Naive B cell (primary cell): ENCODE data around the gene PTPRT. TPM values are rescaled to one million over a fixed set of nuclear protein-coding genes. Genes with fewer than 3 reads are reported as not detected.

ENCODE experiments used
- ATAC-seq, 2 donors: fragments of 150-1000 bp; cut with Tn5 transposase; 2 replicates each; pipeline ENCODE4 v1.10.0; 2021; ENCODE audit warnings: low read depth in 2 of 2, mild to moderate bottlenecking in 2 of 2, moderate library complexity in 2 of 2
- DNase-seq: peaks from one replicate; pipeline ENCODE4 v3.0.0; 2022
- H3K27ac Mint-ChIP-seq, 6 donors: one replicate each; pipeline ENCODE4 v1.8.0; 2020 to 2022; ENCODE audit warnings: mild to moderate bottlenecking in 6 of 6, mixed read lengths in 6 of 6, moderate library complexity in 5 of 6, inconsistent platforms in 2 of 6
- H3K27me3 Mint-ChIP-seq, 3 donors: one replicate each; pipeline ENCODE4 v1.8.0; 2021 to 2022; ENCODE audit warnings: mixed read lengths in 3 of 3, mild to moderate bottlenecking in 1 of 3
- H3K36me3 Mint-ChIP-seq, 2 donors: one replicate each; pipeline ENCODE4 v1.8.0; 2020 to 2022; ENCODE audit warnings: mixed read lengths in 2 of 2, inconsistent platforms in 1 of 2, mild to moderate bottlenecking in 1 of 2
- H3K4me1 Mint-ChIP-seq, 3 donors: one replicate each; pipeline ENCODE4 v1.8.0; 2020 to 2022; ENCODE audit warnings: mixed read lengths in 3 of 3, inconsistent platforms in 1 of 3, mild to moderate bottlenecking in 1 of 3, moderate library complexity in 1 of 3
- H3K4me3 Mint-ChIP-seq, 8 donors: one replicate each; pipeline ENCODE4 v1.8.0; 2020 to 2022; ENCODE audit warnings: mild to moderate bottlenecking in 8 of 8, mixed read lengths in 8 of 8, moderate library complexity in 8 of 8, inconsistent platforms in 2 of 8
- H3K9me3 Mint-ChIP-seq, 7 donors: one replicate each; pipeline ENCODE4 v1.8.0; 2020 to 2022; ENCODE audit warnings: mixed read lengths in 7 of 7, mild to moderate bottlenecking in 5 of 7, inconsistent platforms in 2 of 7, moderate library complexity in 1 of 7
- polyA plus RNA-seq, 6 donors: library from polyadenylated mRNA; unstranded; fragments of 300-500 nt; fragmentation: Illumina TruSeq; gene quantifications; one replicate each; pipeline ENCODE4 v1.2.3, GENCODE V29; 2021; ENCODE audit warnings: low read depth in 6 of 6

Gene PTPRT
- polyA plus RNA-seq, 6 donors from 2014 or later = not detected

DNA sequence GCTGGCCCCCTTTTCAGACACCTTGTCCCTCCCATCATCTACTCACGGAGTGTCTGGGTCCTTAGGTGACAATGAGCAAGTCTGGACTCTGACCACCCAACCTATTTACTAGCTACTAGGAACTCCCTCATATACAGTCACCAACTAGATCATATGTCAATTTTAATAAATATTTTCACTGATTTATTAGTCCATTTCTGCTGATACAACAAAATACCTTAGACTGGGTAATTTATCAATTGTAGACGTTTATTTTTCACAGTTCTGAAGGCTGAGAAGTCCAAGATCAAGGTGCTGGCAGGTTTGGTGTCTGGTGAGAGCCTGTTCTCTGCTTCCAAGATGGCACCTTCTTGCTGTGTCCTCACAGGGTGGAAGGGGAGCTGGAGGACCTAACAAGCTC is 229.7 kb downstream of the PTPRT start:
- H3K9me3 Mint-ChIP-seq = peaks cover 0 to 4% (median 0%) of the 10 kb centered on the region in 7 donors
- H3K36me3 Mint-ChIP-seq = no peaks in the 10 kb centered on the region
- H3K27me3 Mint-ChIP-seq = no peaks in the 10 kb centered on the region
- ATAC-seq = no peak
- H3K27ac Mint-ChIP-seq = peak overlapping the region in 1 of 6 donors; percentile 82
- H3K4me3 Mint-ChIP-seq = no peak overlapping the region
- no peak for DNase-seq
- H3K4me1 Mint-ChIP-seq = no peaks in the 10 kb centered on the region

DNA sequence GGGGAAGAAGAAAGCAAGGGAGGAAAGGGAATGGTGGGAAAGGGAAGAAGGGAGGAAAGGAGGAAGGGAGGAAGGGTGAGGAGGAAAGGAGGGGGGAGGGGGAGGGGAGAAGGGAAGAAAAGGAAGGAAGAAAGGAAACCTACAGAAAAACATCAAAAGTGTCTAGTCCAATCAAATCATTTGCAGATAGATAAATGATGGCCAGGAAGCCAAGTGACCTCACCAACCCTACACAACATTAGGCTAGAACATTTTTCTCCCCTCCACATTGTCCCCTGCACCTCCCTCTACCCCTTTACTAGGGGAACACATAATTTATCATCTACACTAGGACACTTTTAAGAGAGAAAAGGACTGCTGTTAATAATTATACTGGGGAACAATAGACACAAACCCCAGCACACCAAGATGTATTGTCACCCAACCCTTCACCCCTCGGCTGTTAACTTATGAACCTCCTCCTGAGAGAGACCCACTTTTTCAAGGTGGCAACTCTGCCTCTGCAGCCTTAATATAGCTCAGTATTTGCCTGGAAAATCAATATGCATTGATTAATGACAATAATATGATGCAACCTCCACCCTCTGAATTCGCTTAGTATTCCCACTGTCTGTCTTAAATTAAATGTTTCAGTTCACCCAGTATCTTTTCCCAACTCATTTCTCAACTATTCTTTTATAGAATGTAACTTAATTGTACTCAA is 231.2 kb downstream of the PTPRT start:
- H3K9me3 Mint-ChIP-seq = peaks cover 0 to 4% (median 0%) of the 10 kb centered on the region in 7 donors
- peak overlapping the region in 1 of 8 donors; percentile 1 for H3K4me3 Mint-ChIP-seq
- no peak overlapping the region for H3K27ac Mint-ChIP-seq
- ATAC-seq = no peak
- no peaks in the 10 kb centered on the region for H3K4me1 Mint-ChIP-seq
- no peaks in the 10 kb centered on the region for H3K27me3 Mint-ChIP-seq
- no peak for DNase-seq
- H3K36me3 Mint-ChIP-seq = no peaks in the 10 kb centered on the region

DNA sequence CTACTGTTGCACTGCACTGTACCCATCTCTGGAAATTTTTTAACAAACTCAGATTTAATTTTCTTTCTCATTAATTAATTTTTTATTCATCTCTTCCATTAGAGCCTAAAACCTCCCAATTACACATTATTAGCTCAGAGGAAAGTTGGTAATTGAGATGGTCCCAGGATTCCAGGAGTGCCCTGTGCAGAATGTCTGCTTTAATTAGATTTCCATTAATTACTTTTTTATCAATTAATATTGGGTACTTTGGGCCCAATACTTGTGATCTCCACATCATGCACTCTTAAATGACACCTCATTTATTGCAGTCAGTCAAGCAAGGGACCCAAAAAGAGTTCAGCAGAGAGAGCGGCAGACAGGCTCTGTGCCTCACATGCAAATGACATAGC is 232.0 kb downstream of the PTPRT start:
- DNase-seq = no peak
- no peak overlapping the region for H3K4me3 Mint-ChIP-seq

DNA sequence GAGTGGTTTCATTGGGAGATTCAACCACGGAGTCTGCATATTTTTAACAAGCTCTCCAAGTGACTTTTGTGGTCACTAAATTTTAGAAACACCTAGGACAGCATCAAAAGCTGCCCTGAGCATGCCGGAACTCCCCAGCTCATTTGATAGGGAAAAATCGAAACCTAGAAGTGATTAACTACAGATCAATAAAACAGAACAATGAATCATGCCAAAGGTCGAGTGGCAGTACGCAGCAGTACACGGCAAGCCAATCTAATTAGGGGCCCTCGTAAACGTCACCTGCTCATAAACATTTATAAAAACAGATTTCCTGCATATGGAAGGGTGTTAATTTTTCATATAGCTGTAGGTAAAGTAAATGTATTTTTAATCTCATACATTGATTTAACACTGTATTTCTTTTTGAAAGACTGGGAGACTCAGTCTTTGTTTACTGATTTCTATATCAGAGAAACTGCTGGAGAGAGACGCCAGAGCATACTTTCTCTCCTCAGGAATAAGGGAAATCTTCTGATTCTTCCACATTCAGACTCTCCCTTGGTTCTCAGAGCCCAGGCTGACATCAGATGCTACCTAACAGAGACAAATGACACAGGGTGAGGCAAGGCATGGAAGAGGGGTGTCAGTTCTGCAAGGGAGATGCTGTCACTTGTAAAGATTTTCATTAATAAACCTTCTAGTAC is 232.5 kb downstream of the PTPRT start:
- Mint-ChIP-seq H3K27me3 (no peaks in the 10 kb centered on the region), H3K9me3 (peaks cover 0 to 4% (median 0%) of the 10 kb centered on the region in 7 donors), H3K27ac (no peak overlapping the region), H3K4me3 (no peak overlapping the region), H3K4me1 (no peaks in the 10 kb centered on the region), H3K36me3 (no peaks in the 10 kb centered on the region)
- no peak for DNase-seq
- ATAC-seq = no peak

More for the DNA sequence above, 232.0 kb downstream of the PTPRT start:
- H3K27me3 Mint-ChIP-seq = no peaks in the 10 kb centered on the region
- H3K27ac Mint-ChIP-seq = no peak overlapping the region
- H3K36me3 Mint-ChIP-seq = no peaks in the 10 kb centered on the region
- no peaks in the 10 kb centered on the region for H3K4me1 Mint-ChIP-seq
- no peak for ATAC-seq
- peaks cover 0 to 4% (median 0%) of the 10 kb centered on the region in 7 donors for H3K9me3 Mint-ChIP-seq

DNA sequence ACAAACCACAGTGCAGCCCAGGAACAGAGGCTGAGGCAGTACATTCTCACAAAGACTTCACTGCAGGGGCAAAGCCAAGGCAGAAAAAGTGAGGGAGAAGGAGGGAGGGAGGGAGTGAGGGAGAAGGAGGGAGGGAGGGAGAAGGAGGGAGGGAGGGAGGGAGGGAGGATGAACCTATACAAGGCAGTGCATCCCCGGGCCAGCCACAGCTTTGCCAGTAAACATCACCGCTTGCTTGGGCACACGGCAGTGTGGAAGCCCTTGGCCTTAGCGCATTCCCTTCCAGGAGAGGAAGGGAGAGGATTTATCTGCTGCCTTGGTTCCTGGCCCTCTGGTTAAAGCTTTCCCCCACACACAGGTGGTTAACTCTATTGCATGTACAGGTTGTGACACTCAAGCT is 234.0 kb downstream of the PTPRT start:
- Mint-ChIP-seq H3K4me1 (no peaks in the 10 kb centered on the region), H3K9me3 (peaks cover 0 to 6% (median 2%) of the 10 kb centered on the region in 7 donors), H3K4me3 (no peak overlapping the region), H3K36me3 (no peaks in the 10 kb centered on the region), H3K27me3 (no peaks in the 10 kb centered on the region), H3K27ac (no peak overlapping the region)
- DNase-seq (no peak), ATAC-seq (no peak)

DNA sequence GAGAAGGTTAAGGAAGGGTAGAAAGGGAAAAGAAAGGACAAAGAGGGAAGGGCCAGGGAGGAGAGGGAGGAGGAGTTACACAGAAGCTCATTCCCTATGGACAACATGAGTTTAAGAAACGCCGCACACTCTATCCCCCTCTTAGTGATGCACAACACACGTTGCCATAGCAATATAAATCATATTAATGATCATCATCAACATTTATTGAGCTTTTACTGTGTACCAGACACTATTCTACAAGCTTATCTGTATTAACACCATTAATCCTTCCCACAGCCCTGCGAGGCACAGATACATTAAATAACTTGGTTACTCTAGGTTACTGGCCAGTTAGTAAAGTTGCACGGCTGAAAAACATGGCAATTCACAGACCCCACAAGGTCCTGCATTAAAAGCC is 234.8 kb downstream of the PTPRT start:
- DNase-seq = no peak
- no peaks in the 10 kb centered on the region for H3K36me3 Mint-ChIP-seq
- peaks cover 0 to 6% (median 2%) of the 10 kb centered on the region in 7 donors for H3K9me3 Mint-ChIP-seq
- H3K4me1 Mint-ChIP-seq = no peaks in the 10 kb centered on the region
- no peak overlapping the region for H3K27ac Mint-ChIP-seq
- no peaks in the 10 kb centered on the region for H3K27me3 Mint-ChIP-seq
- H3K4me3 Mint-ChIP-seq = no peak overlapping the region
- ATAC-seq = no peak

DNA sequence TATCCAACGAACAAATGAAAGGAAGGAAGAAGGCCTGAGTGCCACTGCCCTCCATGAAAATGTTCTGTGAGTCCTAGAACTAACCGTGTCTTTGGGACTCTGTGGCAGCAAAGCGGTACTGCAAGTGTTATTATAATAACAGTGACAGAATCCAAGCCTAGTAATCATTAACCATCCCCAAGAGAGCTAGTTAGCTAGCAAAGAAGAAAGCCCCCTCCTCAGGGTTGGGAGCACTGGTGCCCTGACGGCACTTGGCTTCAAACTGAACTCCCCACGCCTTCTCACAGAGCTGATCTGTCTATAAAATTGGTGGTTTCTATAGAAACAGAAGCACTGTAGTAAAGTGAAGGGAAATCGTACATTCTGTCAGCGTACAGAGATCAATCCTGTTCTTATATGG is 239.8 kb downstream of the PTPRT start:
- Mint-ChIP-seq H3K27ac (no peak overlapping the region), H3K4me1 (no peaks in the 10 kb centered on the region), H3K9me3 (peaks cover 5 to 19% (median 12%) of the 10 kb centered on the region in 7 donors), H3K36me3 (no peaks in the 10 kb centered on the region), H3K4me3 (no peak overlapping the region), H3K27me3 (peaks cover 0 to 5% (median 0%) of the 10 kb centered on the region in 3 donors)
- no peak for DNase-seq
- no peak for ATAC-seq

DNA sequence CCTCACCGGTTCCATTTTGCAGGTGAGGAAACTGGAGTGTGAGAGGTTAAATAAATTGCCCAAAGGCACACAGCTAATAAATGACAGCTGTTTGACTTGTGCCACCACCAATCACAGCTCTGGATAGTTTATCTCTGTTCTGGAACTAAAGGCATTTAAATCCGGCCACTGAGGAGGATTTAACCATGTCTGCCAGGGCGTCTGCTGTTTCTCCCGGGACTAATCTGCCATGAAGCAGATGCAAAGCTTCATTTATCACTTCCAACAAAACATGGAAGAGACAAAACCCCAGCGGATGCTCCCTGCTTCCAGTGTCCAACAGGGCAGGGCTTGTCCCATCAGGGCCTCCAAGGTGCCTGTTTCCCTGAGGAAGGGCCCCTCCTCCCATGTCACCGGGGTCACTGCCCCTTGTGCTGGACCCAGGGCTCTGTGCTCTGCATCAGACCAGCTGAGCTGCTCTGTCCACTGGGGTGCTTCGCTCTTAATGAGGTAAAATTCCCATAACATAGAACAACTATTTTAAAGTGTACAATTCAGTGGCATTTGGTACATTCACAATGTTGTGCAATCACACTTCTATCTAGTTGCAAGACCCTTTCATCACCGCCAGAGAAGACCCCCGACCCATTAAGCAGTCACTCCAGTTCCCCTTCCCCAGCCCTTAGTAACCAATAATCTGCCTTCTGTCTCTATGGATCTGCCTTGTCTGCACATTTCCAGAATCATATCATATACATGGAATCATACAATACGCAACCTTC is 244.3 kb downstream of the PTPRT start:
- H3K27ac Mint-ChIP-seq = no peak overlapping the region
- H3K36me3 Mint-ChIP-seq = no peaks in the 10 kb centered on the region
- no peaks in the 10 kb centered on the region for H3K4me1 Mint-ChIP-seq
- peaks cover 5 to 19% (median 10%) of the 10 kb centered on the region in 7 donors for H3K9me3 Mint-ChIP-seq
- no peak for ATAC-seq
- no peak overlapping the region for H3K4me3 Mint-ChIP-seq
- DNase-seq = no peak
- H3K27me3 Mint-ChIP-seq = peaks cover 0 to 5% (median 0%) of the 10 kb centered on the region in 3 donors

DNA sequence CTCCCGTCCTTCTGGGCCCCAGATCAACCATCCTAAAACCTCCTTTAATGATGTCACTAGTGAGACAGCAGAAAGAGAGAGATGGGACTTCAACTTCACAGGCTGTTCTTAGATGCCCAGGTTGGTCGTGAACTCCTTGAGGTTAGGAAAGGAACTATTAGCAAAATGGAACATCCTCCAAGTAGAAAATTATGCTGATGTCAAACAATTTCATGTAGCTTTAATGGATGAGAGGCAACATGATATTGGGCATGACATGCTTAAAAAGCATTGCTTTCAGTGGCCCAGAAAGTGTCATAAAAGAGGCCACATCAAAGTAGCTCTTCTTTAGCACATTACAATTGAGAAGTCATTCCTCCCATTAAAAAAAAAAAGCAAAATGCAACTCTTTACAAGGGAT is 248.1 kb downstream of the PTPRT start:
- Mint-ChIP-seq H3K27me3 (peaks cover 0 to 5% (median 0%) of the 10 kb centered on the region in 3 donors), H3K4me1 (no peaks in the 10 kb centered on the region), H3K9me3 (peaks cover 0 to 5% (median 2%) of the 10 kb centered on the region in 7 donors), H3K4me3 (no peak overlapping the region), H3K27ac (no peak overlapping the region), H3K36me3 (no peaks in the 10 kb centered on the region)
- no peak for DNase-seq
- ATAC-seq = no peak

DNA sequence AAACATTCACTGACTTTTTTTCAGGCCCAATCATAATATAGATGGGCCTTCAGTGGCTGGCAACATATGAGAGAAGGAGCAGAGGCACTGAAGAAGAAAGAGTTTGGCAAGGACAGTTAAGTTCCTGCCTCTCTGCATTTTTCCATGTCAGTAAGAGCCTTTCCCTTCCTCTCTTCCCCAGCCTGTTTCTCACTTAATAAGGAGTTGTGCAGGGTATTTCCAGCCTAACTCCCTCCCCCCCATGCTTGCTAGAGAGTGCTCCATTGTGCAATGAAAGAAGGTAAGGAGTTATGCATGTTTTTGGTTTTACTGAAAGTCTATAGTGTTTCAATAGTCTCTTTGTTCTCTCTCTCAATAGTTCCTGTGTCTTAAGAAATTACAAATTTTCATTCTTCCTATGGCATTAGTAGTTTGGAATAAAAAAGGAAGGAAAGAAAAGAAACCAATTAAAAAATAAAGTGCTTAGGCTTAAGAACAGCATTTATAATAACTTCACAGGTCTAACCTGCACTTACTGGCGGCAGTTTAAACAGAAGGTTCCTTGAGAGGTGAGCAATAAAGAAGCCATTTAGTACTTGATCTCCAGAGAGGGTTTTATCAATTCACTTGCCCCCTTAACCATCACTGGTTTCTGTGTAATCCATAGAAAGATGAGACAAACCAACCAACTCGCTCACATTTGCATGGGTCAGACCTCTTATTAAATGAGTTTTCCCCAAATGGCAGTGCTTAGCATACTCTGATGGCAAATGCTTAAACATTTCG is 251.1 kb downstream of the PTPRT start:
- Mint-ChIP-seq H3K4me3 (no peak overlapping the region), H3K27me3 (no peaks in the 10 kb centered on the region), H3K27ac (no peak overlapping the region), H3K36me3 (no peaks in the 10 kb centered on the region), H3K4me1 (no peaks in the 10 kb centered on the region), H3K9me3 (peaks cover 0 to 10% (median 2%) of the 10 kb centered on the region in 7 donors)
- DNase-seq = no peak
- ATAC-seq = no peak

DNA sequence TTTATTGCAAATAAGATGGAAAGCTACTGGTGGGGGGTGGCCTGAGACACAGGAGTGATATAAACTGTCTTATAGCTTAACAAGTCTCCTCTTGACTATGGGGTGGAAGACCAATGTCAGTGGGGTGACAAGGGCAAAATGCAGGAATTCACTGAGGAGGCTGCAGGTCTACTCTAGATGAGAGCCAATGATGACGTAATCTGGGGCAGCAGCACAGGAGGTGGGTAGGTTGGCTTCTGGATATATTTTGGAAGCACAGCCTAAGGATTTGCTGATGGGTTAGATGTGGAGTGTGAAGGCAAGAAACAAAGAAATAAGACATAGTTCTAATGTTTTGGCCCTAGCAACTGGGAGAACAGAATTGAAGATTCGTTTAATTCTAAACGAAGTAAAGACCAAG is 253.2 kb downstream of the PTPRT start:
- H3K9me3 Mint-ChIP-seq = peaks cover 0 to 9% (median 6%) of the 10 kb centered on the region in 7 donors
- no peak for ATAC-seq
- DNase-seq = no peak
- no peak overlapping the region for H3K27ac Mint-ChIP-seq
- H3K36me3 Mint-ChIP-seq = no peaks in the 10 kb centered on the region
- H3K4me3 Mint-ChIP-seq = peak overlapping the region in 1 of 8 donors; percentile 42
- no peaks in the 10 kb centered on the region for H3K27me3 Mint-ChIP-seq
- no peaks in the 10 kb centered on the region for H3K4me1 Mint-ChIP-seq

DNA sequence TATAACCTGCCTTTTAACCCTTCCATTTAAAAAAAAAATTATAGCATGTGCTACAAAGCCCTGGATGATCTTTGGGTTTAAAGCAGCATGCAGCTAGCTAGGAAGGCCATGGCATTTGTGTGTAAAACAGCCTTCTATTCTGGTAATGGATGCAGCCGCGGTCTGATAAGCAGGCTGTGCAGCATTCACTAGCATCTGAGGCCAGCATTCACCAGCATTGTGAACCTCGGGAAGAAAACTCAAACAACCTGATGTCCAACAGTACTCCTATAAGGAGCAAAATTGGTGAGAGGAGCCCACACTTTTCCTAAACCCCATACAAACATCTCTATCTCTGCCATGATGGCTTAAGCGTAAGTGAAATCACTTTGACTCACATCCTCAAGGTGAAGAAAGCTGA is 265.5 kb downstream of the PTPRT start:
- no peaks in the 10 kb centered on the region for H3K36me3 Mint-ChIP-seq

DNA sequence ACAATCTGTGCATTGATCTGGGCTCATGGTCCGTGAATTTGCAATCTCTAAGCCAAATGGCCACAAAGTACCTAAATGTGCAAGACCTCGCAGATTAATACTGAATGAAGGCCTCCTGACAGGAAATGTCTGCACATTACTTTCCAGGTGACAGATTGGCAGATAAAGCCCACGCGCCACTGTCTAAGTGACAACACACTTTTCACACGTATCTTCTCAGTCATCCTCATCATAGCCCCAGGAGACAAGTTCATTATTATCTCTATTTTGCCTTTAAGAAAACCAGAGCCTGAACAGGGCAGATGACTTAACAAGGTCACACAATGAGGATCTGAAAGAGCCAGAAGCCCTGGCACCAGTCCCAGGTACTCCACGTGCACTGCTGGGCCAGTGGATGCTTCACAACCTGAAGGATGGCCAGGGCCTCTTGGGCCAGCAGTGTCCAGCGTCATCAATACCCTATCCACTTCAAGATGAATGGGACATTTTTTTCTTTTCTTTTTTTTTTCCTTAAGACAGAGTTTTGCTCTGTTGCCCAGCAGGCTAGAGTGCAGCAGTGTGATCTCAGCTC is 266.3 kb downstream of the PTPRT start:
- H3K4me1 Mint-ChIP-seq = no peaks in the 10 kb centered on the region
- ATAC-seq (no peak), DNase-seq (no peak)
- no peak overlapping the region for H3K27ac Mint-ChIP-seq
- H3K9me3 Mint-ChIP-seq = peaks cover 0 to 16% (median 6%) of the 10 kb centered on the region in 7 donors
- H3K36me3 Mint-ChIP-seq = no peaks in the 10 kb centered on the region
- no peak overlapping the region for H3K4me3 Mint-ChIP-seq
- no peaks in the 10 kb centered on the region for H3K27me3 Mint-ChIP-seq

More for the DNA sequence above, 265.5 kb downstream of the PTPRT start:
- Mint-ChIP-seq H3K9me3 (peaks cover 0 to 14% (median 4%) of the 10 kb centered on the region in 7 donors), H3K4me1 (no peaks in the 10 kb centered on the region), H3K27me3 (no peaks in the 10 kb centered on the region), H3K27ac (no peak overlapping the region), H3K4me3 (no peak overlapping the region)
- ATAC-seq (no peak), DNase-seq (no peak)
